Mesothelial cell of epicardium (in vitro differentiated cells): ENCODE measurements around the gene ANKRD11. TPM values are rescaled to one million over a fixed set of nuclear protein-coding genes. Genes with fewer than 3 reads are reported as not detected.

Source experiments
- DNase-seq, 2 experiments: peaks; one replicate each; pipeline ENCODE4 v3.0.0; 2021; ENCODE audit warnings: low spot score in 2 of 2; ENCODE audit not compliant: unreplicated experiment in 2 of 2
- H3K27ac Mint-ChIP-seq: 2 replicates; pipeline ENCODE4 v1.8.0; 2021; ENCODE audit warnings: mixed read lengths
- H3K27me3 Mint-ChIP-seq: 2 replicates; pipeline ENCODE4 v1.8.0; 2021; ENCODE audit warnings: low read depth, mixed read lengths
- H3K36me3 Mint-ChIP-seq: 2 replicates; pipeline ENCODE4 v1.8.0; 2021; ENCODE audit warnings: mixed read lengths
- H3K4me1 Mint-ChIP-seq: 2 replicates; pipeline ENCODE4 v1.8.0; 2021; ENCODE audit warnings: mixed read lengths
- H3K4me3 Mint-ChIP-seq: 2 replicates; pipeline ENCODE4 v1.8.0; 2021; ENCODE audit warnings: mild to moderate bottlenecking, moderate library complexity, mixed read lengths
- H3K9me3 Mint-ChIP-seq: 2 replicates; pipeline ENCODE4 v1.8.0; 2021; ENCODE audit warnings: mixed read lengths
- total RNA-seq: library from RNA; stranded (reverse); gene quantifications from 3 replicates; pipeline ENCODE4 v1.2.1, GENCODE V29; 2021
- TF ChIP-seq, protein P1 (sequence below): fragments of 200-600 bp; sonication (generic); IDR thresholded peaks from one replicate; pipeline ENCODE4 v1.5.0; 2021; ENCODE audit warnings: antibody characterized with exemption; ENCODE audit not compliant: unreplicated experiment

The ANKRD11 gene
- total RNA-seq, 1 donor from 2014 or later = 247 TPM

DNA sequence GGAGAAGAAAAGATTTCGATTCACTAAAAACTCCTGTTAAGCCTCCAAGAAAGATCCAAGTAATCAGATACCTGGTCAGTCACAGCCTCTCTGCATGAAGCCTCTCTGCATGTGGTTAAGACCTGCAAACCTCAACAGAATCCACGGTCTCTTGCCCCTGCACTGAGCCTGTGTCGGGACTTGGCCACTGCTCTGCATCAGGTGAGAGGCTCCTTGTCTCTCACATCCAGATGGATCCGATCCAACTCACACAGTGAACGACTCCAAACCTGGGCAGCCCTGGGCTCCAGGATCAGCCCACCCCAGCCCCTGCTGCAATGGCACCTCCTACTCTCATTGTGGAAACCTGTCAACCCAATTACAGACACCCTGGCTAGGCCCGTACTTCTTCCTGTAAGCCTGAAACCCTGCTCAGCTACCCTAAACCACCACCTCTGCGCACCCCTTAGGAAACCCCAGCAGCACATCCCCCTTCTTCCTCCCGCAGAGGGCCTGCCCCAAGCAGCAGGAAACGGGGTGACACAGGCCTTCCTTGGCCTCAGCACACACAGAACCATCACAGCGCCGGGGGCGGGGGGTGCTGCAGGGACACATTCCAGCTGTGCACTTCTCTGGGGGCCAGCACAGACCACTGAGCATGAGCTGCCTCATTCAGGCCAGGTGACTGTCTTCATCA, 129.5 kb downstream of the ANKRD11 start:
- Mint-ChIP-seq H3K4me1 (peaks cover 62% of the 10 kb centered on the region), H3K36me3 (no peaks in the 10 kb centered on the region), H3K4me3 (no peak overlapping the region), H3K27ac (peak overlapping the region; percentile 76), H3K27me3 (no peaks in the 10 kb centered on the region), H3K9me3 (no peaks in the 10 kb centered on the region)
- no peak for DNase-seq
- TF ChIP-seq, protein P1, sequence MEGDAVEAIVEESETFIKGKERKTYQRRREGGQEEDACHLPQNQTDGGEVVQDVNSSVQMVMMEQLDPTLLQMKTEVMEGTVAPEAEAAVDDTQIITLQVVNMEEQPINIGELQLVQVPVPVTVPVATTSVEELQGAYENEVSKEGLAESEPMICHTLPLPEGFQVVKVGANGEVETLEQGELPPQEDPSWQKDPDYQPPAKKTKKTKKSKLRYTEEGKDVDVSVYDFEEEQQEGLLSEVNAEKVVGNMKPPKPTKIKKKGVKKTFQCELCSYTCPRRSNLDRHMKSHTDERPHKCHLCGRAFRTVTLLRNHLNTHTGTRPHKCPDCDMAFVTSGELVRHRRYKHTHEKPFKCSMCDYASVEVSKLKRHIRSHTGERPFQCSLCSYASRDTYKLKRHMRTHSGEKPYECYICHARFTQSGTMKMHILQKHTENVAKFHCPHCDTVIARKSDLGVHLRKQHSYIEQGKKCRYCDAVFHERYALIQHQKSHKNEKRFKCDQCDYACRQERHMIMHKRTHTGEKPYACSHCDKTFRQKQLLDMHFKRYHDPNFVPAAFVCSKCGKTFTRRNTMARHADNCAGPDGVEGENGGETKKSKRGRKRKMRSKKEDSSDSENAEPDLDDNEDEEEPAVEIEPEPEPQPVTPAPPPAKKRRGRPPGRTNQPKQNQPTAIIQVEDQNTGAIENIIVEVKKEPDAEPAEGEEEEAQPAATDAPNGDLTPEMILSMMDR = no peak

DNA sequence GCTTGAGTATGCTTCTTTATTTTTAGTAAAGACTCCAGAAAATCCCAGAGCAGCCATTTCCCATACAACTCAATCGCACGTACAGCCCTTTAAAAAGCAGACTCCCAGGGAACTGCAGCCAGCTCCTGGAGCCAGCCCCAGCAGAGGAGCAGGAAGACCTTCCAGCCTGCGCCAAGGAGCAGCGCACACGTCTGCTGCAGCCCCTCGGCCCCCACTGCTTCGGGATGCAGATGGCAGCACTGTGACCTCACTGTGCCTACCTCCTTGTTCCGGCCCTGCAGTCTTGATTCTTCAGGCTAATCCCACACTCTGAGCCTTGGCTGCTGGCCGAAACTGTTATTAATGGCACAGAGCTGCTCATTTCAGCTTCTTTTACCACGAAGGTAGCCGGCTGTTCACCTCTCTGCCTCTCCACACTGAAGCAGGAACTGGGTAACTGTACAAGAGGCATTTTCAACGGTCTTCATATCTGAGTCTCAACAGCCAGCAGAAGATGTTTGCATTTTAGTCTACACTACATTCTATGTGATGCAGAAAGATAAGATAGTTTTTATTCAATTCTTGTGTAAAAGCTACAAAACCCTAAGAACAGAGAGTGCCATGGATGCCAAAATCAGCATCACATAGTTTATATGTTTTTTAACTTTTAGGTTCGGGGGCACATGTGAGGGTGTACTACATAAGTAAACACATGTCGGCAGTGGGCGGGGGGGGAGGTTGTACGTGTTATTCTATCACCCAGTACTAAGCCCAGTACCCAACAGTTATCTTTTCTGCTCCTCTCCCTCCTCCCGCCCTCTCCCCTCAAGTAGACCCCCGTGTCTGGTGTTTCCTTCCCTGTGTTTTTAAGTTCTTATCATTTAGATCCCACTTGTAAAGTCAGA, 130.9 kb downstream of the ANKRD11 start:
- no peaks in the 10 kb centered on the region for H3K27me3 Mint-ChIP-seq
- no peak for DNase-seq
- H3K27ac Mint-ChIP-seq = peak overlapping the region; percentile 72
- H3K4me3 Mint-ChIP-seq = peak overlapping the region; percentile 4
- TF ChIP-seq, protein P1 = no peak
- H3K9me3 Mint-ChIP-seq = no peaks in the 10 kb centered on the region
- H3K36me3 Mint-ChIP-seq = no peaks in the 10 kb centered on the region
- H3K4me1 Mint-ChIP-seq = peaks cover 55% of the 10 kb centered on the region

DNA sequence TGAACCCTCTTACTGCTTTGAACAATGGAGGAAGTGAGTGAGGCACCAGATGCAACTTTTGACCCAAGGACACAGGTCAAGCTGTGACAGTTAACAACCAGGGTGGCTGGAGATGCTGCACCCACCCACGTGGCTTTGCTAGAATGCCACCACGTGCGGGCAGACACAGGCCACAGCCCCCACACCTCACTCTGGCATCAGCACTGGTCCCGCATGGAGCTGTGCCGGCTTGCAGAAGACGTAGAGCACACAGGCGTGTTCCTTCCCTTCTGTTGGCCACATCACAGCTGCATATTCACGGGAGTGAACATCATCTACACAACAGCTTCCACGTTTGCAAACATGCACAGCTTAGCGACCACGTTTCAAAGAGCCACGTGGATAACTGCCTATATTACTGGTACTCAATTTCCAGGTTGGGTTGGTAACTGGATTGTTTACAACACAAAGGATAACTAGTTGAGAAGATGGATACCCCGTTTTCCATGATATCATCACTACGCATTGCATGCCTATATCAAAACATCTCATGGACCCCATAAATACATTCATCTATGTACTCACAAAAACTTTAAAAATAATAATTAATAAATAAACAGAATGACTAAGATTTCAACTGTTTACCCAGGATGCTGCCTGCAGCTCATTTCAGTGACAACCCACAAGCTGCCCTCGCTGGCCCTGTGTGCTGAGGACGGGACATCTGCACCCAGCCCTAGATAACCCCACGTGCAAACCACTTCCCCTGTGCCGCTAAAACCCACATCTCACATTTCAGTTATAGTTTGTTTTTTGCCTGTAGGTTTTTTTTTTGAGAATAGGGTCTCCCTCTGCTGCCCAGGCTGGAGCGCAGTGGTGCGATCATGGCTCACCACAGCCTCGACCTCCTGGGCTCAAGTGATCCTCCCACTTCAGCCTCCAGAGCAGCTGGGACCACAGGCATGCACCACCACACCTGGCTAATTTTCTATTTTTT, 132.0 kb downstream of the ANKRD11 start:
- H3K27ac Mint-ChIP-seq = peak overlapping the region; percentile 72

DNA sequence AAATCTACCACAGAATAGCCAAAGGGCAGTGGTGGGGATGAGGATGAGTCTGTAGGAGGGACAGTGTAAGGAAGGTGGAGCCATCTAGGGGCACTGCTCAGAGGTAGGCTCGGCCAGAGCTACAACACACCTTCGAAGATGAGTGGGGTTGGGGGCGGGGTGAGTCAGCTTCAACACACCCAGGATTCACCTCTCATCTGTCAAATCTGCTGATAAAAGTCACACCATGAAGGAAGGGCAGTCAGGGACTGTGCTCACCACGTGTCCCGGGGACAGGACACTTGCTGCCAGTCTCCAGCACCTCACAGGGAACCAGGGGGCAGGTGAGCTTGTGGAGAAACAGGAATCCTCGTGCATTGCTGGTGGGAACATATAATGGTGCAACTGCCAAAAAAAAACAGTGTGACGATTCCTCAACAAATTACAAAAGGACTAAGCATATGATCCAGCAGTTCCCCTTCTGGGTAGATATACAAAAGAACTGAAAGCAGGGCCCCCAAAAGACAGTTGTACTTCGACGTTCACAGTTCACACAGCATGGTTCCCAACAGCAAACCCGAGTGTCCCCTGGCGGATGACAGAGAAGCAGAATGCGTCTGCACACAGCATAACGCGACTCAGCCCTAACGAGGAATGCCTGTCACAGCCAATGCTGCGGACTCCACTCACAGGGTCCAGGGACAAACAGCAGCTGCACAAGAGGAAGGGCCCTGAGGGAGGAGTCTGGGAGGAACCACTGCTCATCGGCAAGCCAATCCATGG, 133.1 kb downstream of the ANKRD11 start:
- no peaks in the 10 kb centered on the region for H3K27me3 Mint-ChIP-seq
- no peak for DNase-seq
- H3K4me3 Mint-ChIP-seq = no peak overlapping the region
- peak overlapping the region; percentile 73 for H3K27ac Mint-ChIP-seq
- no peaks in the 10 kb centered on the region for H3K36me3 Mint-ChIP-seq
- H3K9me3 Mint-ChIP-seq = no peaks in the 10 kb centered on the region
- TF ChIP-seq, protein P1 = no peak
- peaks cover 53% of the 10 kb centered on the region for H3K4me1 Mint-ChIP-seq

More for the DNA sequence above, 132.0 kb downstream of the ANKRD11 start:
- H3K9me3 Mint-ChIP-seq = no peaks in the 10 kb centered on the region
- no peak overlapping the region for H3K4me3 Mint-ChIP-seq
- H3K27me3 Mint-ChIP-seq = no peaks in the 10 kb centered on the region
- peaks cover 48% of the 10 kb centered on the region for H3K4me1 Mint-ChIP-seq
- no peak for DNase-seq
- TF ChIP-seq, protein P1 = no peak
- H3K36me3 Mint-ChIP-seq = no peaks in the 10 kb centered on the region

DNA sequence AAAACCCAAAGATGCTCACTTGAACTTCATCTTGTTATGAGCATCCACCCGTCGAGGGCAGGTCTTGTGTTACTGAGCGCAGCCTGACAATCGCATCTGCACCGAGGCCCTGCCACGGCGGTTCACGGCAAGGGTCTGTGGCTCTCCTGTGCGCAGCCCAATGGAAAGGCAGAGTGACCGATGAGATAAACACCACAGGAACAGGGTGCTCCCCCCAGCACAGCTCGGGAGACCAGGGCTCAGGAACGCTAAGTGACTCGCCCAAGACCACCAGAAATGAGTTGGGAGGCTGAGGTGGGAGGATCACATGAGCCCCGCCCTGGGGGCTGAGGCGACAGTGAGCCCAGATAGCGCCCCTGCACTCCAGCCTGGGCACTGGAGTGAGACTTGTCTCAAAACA, 134.7 kb downstream of the ANKRD11 start:
- H3K27ac Mint-ChIP-seq = no peak overlapping the region
- H3K36me3 Mint-ChIP-seq = peaks cover 3% of the 10 kb centered on the region
- no peaks in the 10 kb centered on the region for H3K9me3 Mint-ChIP-seq
- no peak for DNase-seq
- no peaks in the 10 kb centered on the region for H3K27me3 Mint-ChIP-seq
- peaks cover 48% of the 10 kb centered on the region for H3K4me1 Mint-ChIP-seq
- no peak overlapping the region for H3K4me3 Mint-ChIP-seq
- TF ChIP-seq, protein P1 = no peak
